ENCODE measurements around the gene HIRA.

DNA sequence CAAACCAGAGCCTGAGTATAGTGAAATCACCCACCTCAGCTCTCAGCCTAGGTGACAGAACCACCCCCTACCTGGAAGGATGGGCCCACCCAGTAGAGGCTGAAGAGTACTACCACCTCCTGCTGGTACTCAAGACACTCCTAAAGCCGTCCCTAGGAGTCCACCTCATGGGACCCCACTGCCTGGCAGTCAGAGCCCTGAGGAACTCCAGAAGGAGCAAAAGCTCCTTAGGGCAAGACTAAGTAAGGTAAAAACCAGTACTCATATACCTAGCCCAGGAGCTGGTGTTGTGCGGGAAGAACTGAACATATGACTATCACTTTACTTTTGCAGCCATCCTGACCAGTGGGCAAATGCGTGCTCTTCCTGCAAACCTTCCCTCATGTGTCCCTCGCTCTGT lies 36.3 kb downstream of the HIRA start:
- TF ChIP-seq, protein P1, sequence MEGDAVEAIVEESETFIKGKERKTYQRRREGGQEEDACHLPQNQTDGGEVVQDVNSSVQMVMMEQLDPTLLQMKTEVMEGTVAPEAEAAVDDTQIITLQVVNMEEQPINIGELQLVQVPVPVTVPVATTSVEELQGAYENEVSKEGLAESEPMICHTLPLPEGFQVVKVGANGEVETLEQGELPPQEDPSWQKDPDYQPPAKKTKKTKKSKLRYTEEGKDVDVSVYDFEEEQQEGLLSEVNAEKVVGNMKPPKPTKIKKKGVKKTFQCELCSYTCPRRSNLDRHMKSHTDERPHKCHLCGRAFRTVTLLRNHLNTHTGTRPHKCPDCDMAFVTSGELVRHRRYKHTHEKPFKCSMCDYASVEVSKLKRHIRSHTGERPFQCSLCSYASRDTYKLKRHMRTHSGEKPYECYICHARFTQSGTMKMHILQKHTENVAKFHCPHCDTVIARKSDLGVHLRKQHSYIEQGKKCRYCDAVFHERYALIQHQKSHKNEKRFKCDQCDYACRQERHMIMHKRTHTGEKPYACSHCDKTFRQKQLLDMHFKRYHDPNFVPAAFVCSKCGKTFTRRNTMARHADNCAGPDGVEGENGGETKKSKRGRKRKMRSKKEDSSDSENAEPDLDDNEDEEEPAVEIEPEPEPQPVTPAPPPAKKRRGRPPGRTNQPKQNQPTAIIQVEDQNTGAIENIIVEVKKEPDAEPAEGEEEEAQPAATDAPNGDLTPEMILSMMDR (conservative IDR thresholded peaks at IDR 0.05; ENCODE audit: low read length): no peak
- TF ChIP-seq EZH2phosphoT487 (IDR thresholded peaks at IDR 0.05; ENCODE audit: borderline replicate concordance, low read depth, low read length): no peak

Measured in OCI-LY7 (cell line).